ENCODE results near the gene G0S2.
"Not testable (repeated sequence)": the region's sequence is repeated elsewhere in the genome, so short reads cannot be mapped to it uniquely, and the experiment has no call there.

The G0S2 gene

GRCh38 chr1:209685821-209686220, 10.6 kb downstream of the G0S2 start:
- no peak for DNase-seq

DNA sequence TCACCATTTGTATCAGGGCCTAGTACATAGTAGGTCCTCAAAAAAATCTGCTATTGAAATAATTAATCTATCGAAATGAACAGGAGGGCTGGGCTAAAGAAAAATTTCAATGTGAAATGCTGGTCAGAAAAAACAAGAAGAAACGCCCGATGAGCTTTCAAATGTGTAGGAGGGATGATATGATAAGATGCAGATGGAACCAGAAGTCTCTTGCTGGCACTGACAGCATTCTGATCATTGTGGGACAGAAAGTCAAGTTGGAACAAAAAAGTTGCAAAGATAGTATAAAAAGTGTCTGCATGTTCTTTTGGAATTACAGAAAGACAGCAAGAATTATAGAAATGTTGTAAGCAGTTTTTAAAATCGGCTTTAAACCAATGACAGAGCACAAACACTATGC, 11.1 kb downstream of the G0S2 start:
- no peak for DNase-seq

GRCh38 chr1:209688746-209689234, 13.6 kb downstream of the G0S2 start:
- no peak for DNase-seq

DNA sequence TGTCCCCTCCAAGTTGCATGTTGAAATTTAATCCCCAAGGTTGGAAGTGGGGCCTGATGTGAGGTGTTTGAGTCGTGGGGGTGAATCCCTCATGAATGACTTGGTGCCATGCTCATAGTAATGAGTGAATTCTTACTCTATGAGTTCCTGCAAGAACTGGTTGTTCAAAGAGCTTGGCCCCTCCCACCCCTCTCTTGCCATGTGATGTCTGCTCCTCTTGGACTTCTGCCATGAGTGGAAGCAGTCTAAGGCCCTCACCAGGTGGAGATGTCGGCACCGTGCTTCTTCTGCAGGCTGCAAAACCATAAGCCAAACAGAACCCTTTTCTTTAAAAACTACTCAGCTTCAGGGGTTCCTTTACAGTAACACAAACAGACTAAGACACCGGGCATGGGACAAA, 14.3 kb downstream of the G0S2 start:
- DNase-seq = peak; percentile 13

GRCh38 chr1:209691237-209691636, 16.0 kb downstream of the G0S2 start:
- DNase-seq = no peak

- no peak for DNase-seq
Observed at GRCh38 chr1:209692296-209692695, 17.1 kb downstream of the G0S2 start.

DNA sequence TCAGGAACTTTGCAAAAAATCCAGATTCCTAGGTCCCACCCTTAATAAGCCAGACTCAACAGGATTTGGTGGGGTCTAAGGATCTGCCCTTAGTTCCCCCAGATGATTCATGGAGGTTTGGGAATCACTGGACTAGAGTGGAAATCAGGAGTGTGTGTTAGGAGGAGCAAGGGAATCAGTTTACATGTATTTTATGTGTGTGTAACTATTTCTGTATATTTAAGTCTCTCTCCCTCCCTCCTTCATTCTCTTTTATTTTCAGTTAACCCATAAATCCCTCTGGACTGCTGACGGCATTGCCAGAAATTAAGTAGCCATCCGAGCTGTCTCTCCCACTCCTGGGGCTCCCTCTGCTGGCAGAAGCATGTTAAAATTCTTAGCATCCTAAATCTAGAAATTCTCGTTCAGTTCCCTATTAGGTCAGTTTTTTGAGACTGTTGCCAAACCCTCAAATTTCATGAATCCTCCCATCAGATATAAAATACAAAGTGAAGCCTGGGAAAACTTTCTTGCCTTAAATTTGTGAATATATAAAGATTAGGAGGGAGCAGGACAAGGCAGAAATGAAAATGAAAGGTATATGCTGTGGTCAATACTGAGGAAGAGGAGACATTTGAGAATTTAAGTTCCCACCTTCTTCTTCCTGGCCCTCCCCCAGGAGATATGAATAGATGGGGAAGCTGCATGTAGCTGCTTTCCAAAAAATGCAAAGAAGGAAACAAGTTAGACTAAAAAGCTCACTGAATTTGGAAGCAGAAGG, 17.7 kb downstream of the G0S2 start:
- DNase-seq = peak; percentile 70

GRCh38 chr1:209696673-209697072, 21.5 kb downstream of the G0S2 start:
- DNase-seq = no peak

GRCh38 chr1:209697126-209697525, 21.9 kb downstream of the G0S2 start:
- DNase-seq = no peak

- not testable (repeated sequence) for DNase-seq
Observed at GRCh38 chr1:209700686-209701085, 25.5 kb downstream of the G0S2 start.

- no peak for DNase-seq
Observed at GRCh38 chr1:209702832-209703231, 27.6 kb downstream of the G0S2 start.

DNA sequence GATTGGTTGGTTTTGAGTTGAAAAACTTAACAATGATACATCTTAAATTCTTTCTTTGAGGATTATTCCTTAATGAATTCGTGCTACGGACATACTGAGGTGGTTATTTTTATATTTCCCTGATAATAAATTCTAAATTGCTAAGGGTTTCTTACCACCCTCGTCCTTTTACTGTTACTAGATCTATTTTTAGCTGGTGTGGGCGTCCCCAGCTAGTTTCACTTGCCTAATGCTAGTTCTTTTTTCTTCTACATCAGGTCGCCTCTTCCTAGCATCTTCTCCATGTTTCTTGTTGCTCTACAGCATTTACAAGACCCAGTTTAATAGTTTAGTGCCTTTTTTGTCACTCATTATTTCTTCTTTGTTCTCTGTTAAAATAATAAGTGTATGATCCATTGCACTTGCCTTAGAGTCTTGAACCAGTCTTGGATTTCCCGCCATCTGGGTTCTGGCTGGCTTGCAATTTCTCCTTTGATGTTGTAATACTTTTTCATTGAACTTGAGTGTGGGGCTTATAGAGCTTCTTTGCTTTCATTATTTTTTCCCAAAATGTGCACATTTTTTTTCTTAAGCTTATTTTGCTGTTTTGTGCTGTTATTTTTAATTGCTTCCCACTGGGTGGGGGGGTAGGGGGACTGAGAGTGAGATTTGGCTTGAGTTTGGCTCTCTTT, 28.8 kb downstream of the G0S2 start:
- DNase-seq = no peak

DNA sequence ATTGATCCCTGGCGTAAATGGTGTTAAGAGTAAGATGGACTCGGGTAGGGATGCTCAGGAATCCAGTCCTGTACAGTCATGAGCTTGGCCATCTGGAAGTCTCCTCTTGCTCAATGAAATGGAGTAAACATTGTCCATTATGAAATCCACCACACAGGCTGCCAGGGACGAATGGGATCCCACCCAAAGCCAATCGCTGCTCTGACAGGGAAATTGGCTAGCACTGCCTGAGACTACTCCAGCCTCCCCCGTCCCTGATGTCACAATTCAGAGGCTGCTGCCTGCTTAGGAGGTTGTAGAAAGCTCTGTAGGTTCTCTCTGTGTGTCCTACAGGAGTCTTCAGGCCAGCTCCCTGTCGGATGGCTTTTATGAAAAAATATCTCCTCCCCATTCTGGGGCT, 29.4 kb downstream of the G0S2 start, which contains the start of gene HSD11B1:
Gene HSD11B1, plus strand, starts transcription at position 263 of the 400 bp plus-strand sequence. Its CDS starts 97 bp downstream, at position 360.
- DNase-seq = no peak

DNA sequence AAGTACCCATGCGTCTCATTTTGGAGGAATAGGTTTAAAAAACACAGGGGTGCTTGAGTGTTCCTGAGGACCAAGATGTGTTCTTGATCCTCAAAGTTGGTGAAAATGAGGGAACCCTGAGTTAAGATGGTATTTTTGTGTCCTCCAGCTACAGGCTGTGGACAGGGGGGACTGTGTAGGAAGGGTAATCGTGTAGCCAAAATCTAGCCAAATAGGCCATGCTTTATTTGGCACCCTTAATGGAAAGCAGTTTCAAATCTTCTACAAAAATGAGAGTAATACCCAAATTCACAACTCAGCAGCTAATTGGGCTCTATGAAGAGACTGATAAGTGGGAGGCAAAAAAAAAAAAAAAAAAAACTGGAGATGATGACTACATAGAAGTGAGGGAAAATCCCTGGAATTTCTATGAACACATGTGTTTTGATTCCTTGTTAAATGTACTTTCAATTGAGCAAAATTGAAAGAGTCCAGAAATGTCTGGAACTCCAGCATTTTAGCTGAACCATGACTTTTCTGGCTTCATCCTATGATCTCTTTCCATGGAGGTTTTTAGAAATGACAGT, 29.9 kb downstream of the G0S2 start:
- no peak for DNase-seq

- no peak for DNase-seq
Observed at GRCh38 chr1:209706622-209707021, 31.4 kb downstream of the G0S2 start.

DNA sequence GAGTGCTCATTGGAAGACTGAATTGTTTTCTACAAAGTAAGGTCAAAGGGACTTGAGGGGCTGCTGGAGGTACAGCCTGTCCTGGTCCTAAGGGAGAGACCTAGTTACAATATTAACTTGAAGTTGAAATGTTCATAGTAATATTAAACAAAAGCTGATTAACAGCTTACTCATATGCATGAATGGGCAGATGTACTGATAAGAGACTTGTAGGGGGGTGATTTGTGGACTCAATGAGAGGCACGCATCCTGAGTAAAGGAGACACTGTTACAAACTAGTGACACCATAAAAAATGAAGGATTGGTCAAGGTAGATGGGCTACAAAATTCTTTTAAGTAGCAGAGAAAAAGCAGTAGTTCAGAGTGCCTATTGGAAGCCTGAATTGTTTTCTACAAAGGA, 32.1 kb downstream of the G0S2 start:
- DNase-seq = no peak

DNA sequence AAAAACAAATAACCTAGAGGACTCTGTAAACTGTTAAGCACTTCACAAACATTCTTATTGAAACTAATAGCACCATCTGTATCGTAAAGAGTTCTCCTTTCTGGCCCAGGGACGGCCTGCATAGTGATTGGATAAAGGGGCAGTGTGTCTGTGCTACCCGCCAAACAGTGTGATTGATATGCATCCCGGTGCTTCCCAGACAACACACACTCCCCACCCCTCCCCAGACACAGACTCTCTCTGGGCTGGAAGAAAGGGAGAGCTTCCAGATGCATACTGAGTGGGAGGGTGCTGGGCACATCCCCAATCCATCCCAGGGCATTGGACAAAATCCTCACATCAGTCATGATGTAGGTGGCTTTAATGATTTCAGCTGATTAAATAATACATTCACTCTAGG, 33.1 kb downstream of the G0S2 start:
- DNase-seq = no peak

DNA sequence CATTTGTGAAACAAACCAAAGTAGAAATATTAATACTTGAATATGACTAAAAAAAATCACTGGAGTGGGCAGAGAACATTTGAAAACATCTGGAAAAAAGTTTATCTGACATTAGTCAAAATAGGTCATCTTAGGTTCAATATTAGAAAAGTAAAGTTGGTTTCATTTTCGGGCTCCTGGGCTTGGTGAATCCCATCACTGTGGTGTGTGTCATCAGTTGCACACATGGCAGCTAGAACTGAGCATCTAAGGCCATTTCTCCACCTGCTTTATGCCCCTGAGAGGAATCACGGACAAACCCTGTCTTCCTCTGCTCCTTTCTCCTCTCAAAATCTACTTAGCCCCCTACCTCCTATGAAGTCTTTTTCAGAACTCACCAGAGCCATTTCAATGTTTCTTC, 34.9 kb downstream of the G0S2 start:
- DNase-seq = no peak

- DNase-seq = no peak
Observed at GRCh38 chr1:209710847-209711246, 35.6 kb downstream of the G0S2 start.

DNA sequence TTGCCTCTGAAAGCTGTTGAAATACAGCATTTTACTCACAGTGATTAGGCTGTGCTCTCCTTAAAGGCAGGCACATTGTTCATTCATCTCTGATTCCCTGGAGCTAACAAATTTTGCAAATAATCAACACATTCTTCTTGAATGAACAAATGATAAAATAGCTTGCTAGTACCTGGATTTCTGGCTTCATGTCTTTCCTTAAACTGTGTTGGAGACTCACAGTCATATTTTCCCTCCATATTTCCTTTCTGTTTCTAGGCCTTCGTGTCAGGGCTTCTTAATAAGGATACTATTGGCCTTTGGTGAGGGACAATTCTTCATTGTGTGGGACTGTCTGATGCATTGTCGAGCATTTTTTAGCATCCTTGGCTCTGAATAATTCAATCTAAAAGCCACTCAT, 39.1 kb downstream of the G0S2 start:
- DNase-seq = no peak

DNA sequence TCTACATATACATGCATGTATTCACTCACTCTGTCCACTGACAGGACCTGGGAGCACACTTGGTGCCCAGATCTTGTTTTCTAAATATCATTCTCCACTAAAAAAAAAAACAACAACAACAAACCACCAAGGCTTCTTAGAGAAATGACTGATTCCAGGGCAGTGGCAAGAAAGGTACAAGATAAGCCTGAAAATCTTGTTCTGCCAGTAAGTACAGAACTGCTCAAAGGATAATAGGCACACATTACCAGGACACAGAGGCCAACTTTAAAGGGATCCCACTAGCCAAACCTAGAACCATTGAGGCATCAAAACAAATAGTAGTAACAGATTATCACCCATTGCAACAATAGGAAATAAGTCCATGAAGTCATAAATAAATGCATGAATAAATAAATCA, 40.1 kb downstream of the G0S2 start:
- DNase-seq = no peak

GRCh38 chr1:209717818-209718217, 42.6 kb downstream of the G0S2 start:
- no peak for DNase-seq

DNA sequence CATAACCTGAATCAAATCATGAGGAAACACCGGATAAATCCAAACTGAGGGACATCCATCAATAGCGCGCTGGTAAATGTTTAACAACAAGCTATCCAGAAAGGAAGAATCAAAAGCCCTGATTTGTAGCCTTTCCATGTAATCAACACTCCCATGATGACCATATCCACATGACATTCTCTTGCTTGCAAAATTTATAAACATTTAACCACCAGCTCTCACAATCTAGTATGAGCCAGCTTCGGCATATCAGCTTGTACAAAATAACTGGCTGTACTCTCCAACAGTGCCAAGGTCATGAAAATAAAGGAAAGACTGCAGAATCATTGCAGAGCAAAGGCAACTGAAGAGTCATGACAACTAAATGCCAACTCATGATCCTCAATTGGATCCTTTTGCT, 45.1 kb downstream of the G0S2 start:
- no peak for DNase-seq

- no peak for DNase-seq
Observed at GRCh38 chr1:209720826-209721225, 45.6 kb downstream of the G0S2 start.
